ENCODE results near the gene ABCD4.

The ABCD4 gene

GRCh38 chr14:74267588-74267987, 35.1 kb downstream of the ABCD4 start:
- H3K9me3 ChIP-seq (ENCODE audit: insufficient read depth, low read length) = no peaks in the 10 kb centered on the region
- no peaks in the 10 kb centered on the region for H3K36me3 ChIP-seq (ENCODE audit: insufficient read depth, insufficient read length, low read length)
- no peak for TF ChIP-seq SUZ12 (IDR thresholded peaks at IDR 0.05; ENCODE audit: extremely low read depth, insufficient read depth, insufficient read length)
- no peak for TF ChIP-seq YY1 (IDR thresholded peaks at IDR 0.05; ENCODE audit: insufficient read depth, insufficient read length)
- TF ChIP-seq ZNF274 (IDR thresholded peaks at IDR 0.05; ENCODE audit: low read depth, low read length) = no peak
- no peak overlapping the region for H3K9ac ChIP-seq (ENCODE audit: insufficient read length, low read depth)
- H3K27me3 ChIP-seq (ENCODE audit: insufficient read depth, insufficient read length) = no peaks in the 10 kb centered on the region
- no peak overlapping the region for H3K4me3 ChIP-seq (ENCODE audit: insufficient read length, low read depth)
- H3K4me1 ChIP-seq (ENCODE audit: insufficient read depth, insufficient read length) = peaks cover 3% of the 10 kb centered on the region
- DNase-seq (ENCODE audit: low read depth, low spot score) = no peak

DNA sequence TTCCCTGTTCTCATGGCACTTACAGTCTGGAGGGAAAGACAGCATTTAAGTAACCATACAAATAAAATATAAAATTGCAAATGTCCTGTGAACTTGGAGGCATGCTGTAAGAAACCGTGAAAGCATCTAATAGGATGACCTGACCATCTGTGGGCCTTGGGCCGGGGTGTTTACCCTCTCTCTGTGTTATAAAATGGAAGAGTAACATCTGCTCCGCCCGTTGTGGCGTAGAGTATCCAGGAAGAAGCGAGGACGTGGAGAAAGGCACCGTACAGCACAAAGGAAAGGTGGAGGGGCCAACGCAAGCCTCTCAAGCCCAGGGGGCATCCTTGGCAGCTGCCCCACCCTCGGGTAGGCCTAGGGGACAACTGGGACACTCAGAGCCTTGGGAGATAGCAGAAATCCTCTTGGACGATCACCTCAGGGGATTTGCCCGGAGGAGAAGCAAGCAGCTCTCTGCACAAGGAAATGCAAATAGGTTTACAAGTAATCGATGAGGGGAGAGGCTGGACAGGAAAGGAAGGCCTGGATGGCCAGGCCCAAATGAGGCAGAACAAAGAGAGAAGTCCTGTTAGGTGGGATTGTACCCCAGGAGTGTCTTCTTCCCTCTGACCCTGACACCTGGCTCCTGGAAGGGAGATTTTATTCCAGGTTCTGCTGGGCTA, 37.3 kb downstream of the ABCD4 start:
- DNase-seq (ENCODE audit: low read depth, low spot score) = no peak
- TF ChIP-seq ZNF274 (IDR thresholded peaks at IDR 0.05; ENCODE audit: low read depth, low read length) = no peak
- no peak for TF ChIP-seq SUZ12 (IDR thresholded peaks at IDR 0.05; ENCODE audit: extremely low read depth, insufficient read depth, insufficient read length)
- no peak for TF ChIP-seq YY1 (IDR thresholded peaks at IDR 0.05; ENCODE audit: insufficient read depth, insufficient read length)
- no peaks in the 10 kb centered on the region for H3K27me3 ChIP-seq (ENCODE audit: insufficient read depth, insufficient read length)
- no peak overlapping the region for H3K4me3 ChIP-seq (ENCODE audit: insufficient read length, low read depth)
- no peak overlapping the region for H3K9ac ChIP-seq (ENCODE audit: insufficient read length, low read depth)
- H3K4me1 ChIP-seq (ENCODE audit: insufficient read depth, insufficient read length) = peaks cover 3% of the 10 kb centered on the region
- H3K9me3 ChIP-seq (ENCODE audit: insufficient read depth, low read length) = no peaks in the 10 kb centered on the region
- no peaks in the 10 kb centered on the region for H3K36me3 ChIP-seq (ENCODE audit: insufficient read depth, insufficient read length, low read length)

- Histone ChIP-seq H3K9ac (ENCODE audit: insufficient read length, low read depth) (no peak overlapping the region), H3K4me3 (ENCODE audit: insufficient read length, low read depth) (no peak overlapping the region), H3K4me1 (ENCODE audit: insufficient read depth, insufficient read length) (peaks cover 3% of the 10 kb centered on the region), H3K36me3 (ENCODE audit: insufficient read depth, insufficient read length, low read length) (no peaks in the 10 kb centered on the region), H3K27me3 (ENCODE audit: insufficient read depth, insufficient read length) (peaks cover 9% of the 10 kb centered on the region), H3K9me3 (ENCODE audit: insufficient read depth, low read length) (no peaks in the 10 kb centered on the region)
- no peak for TF ChIP-seq YY1 (IDR thresholded peaks at IDR 0.05; ENCODE audit: insufficient read depth, insufficient read length)
- no peak for TF ChIP-seq SUZ12 (IDR thresholded peaks at IDR 0.05; ENCODE audit: extremely low read depth, insufficient read depth, insufficient read length)
- TF ChIP-seq ZNF274 (IDR thresholded peaks at IDR 0.05; ENCODE audit: low read depth, low read length) = no peak
- DNase-seq (ENCODE audit: low read depth, low spot score) = no peak
Observed at GRCh38 chr14:74263921-74264320, 38.8 kb downstream of the ABCD4 start.

DNA sequence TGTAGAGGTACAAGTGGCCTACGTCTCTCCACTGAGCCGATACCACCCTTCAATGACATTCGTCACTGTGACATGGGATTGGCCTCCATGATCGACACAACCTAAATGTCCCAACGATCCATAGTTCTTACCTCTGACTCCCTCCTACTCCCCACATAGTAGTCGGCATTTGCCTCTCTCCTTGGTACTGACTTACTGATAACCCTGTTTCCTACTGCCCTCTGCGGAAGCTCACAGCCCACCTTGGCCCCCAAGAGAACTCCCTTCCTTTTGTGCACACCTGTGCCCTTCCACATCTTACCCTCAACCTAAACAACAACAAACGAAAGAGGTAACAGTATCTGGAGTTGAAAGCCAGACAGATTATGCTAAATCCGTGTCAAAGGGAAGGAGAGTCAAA, 39.6 kb downstream of the ABCD4 start:
- no peak overlapping the region for H3K4me3 ChIP-seq (ENCODE audit: insufficient read length, low read depth)
- no peak for DNase-seq (ENCODE audit: low read depth, low spot score)
- H3K9ac ChIP-seq (ENCODE audit: insufficient read length, low read depth) = no peak overlapping the region
- peaks cover 16% of the 10 kb centered on the region for H3K27me3 ChIP-seq (ENCODE audit: insufficient read depth, insufficient read length)
- H3K9me3 ChIP-seq (ENCODE audit: insufficient read depth, low read length) = no peaks in the 10 kb centered on the region
- H3K36me3 ChIP-seq (ENCODE audit: insufficient read depth, insufficient read length, low read length) = no peaks in the 10 kb centered on the region
- peaks cover 3% of the 10 kb centered on the region for H3K4me1 ChIP-seq (ENCODE audit: insufficient read depth, insufficient read length)
- TF ChIP-seq SUZ12 (IDR thresholded peaks at IDR 0.05; ENCODE audit: extremely low read depth, insufficient read depth, insufficient read length) (no peak), ZNF274 (IDR thresholded peaks at IDR 0.05; ENCODE audit: low read depth, low read length) (no peak), YY1 (IDR thresholded peaks at IDR 0.05; ENCODE audit: insufficient read depth, insufficient read length) (no peak)

GRCh38 chr14:74262076-74262475, 40.7 kb downstream of the ABCD4 start:
- H3K4me1 ChIP-seq (ENCODE audit: insufficient read depth, insufficient read length) = peaks cover 3% of the 10 kb centered on the region
- no peak for TF ChIP-seq ZNF274 (IDR thresholded peaks at IDR 0.05; ENCODE audit: low read depth, low read length)
- TF ChIP-seq SUZ12 (IDR thresholded peaks at IDR 0.05; ENCODE audit: extremely low read depth, insufficient read depth, insufficient read length) = no peak
- TF ChIP-seq YY1 (IDR thresholded peaks at IDR 0.05; ENCODE audit: insufficient read depth, insufficient read length) = no peak
- H3K9ac ChIP-seq (ENCODE audit: insufficient read length, low read depth) = no peak overlapping the region
- H3K36me3 ChIP-seq (ENCODE audit: insufficient read depth, insufficient read length, low read length) = no peaks in the 10 kb centered on the region
- no peak for DNase-seq (ENCODE audit: low read depth, low spot score)
- no peak overlapping the region for H3K4me3 ChIP-seq (ENCODE audit: insufficient read length, low read depth)
- H3K9me3 ChIP-seq (ENCODE audit: insufficient read depth, low read length) = no peaks in the 10 kb centered on the region
- peaks cover 24% of the 10 kb centered on the region for H3K27me3 ChIP-seq (ENCODE audit: insufficient read depth, insufficient read length)

GRCh38 chr14:74261288-74261687, 41.4 kb downstream of the ABCD4 start:
- DNase-seq (ENCODE audit: low read depth, low spot score) = no peak
- Histone ChIP-seq H3K36me3 (ENCODE audit: insufficient read depth, insufficient read length, low read length) (no peaks in the 10 kb centered on the region), H3K9me3 (ENCODE audit: insufficient read depth, low read length) (no peaks in the 10 kb centered on the region), H3K9ac (ENCODE audit: insufficient read length, low read depth) (no peak overlapping the region), H3K4me1 (ENCODE audit: insufficient read depth, insufficient read length) (peaks cover 3% of the 10 kb centered on the region), H3K4me3 (ENCODE audit: insufficient read length, low read depth) (no peak overlapping the region), H3K27me3 (ENCODE audit: insufficient read depth, insufficient read length) (peaks cover 26% of the 10 kb centered on the region)
- TF ChIP-seq ZNF274 (IDR thresholded peaks at IDR 0.05; ENCODE audit: low read depth, low read length) (no peak), YY1 (IDR thresholded peaks at IDR 0.05; ENCODE audit: insufficient read depth, insufficient read length) (no peak)

DNA sequence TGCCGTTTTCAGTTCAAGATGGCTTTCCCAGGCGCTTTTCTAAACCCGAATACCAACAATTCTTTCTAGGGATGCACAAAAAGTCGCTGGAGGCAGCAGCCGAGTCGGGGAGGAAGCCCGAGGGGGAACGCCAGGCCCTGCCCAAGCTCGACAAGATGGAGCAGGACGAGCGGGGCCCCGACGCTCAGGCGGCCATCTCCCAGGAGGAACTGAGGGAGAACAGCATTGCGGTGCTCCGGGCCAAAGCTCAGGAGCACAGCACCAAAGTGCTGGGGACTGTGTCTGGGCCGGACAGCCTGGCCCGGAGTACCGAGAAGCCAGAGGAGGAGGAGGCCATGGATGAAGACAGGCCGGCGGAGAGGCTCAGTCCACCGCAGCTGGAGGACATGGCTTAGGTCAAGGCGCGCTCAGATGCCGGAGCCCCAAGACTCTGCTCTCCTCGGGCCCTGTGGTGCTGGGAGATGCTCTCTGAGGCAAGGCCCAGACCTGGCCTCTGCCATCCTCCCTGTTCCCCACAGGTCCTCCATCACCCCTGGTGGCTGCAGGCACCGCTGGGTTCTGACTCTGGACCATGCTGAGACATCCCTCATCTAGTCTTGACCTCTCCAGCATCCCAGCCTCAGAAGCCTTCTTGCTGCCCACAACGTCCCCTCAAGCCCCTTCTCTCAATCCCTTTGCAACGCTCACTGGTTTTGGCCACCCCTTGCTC, 42.1 kb downstream of the ABCD4 start:
- TF ChIP-seq SUZ12 (IDR thresholded peaks at IDR 0.05; ENCODE audit: extremely low read depth, insufficient read depth, insufficient read length) (no peak), YY1 (IDR thresholded peaks at IDR 0.05; ENCODE audit: insufficient read depth, insufficient read length) (no peak), ZNF274 (IDR thresholded peaks at IDR 0.05; ENCODE audit: low read depth, low read length) (no peak)
- no peaks in the 10 kb centered on the region for H3K9me3 ChIP-seq (ENCODE audit: insufficient read depth, low read length)

More for the DNA sequence above, 42.1 kb downstream of the ABCD4 start:
- Histone ChIP-seq H3K9ac (ENCODE audit: insufficient read length, low read depth) (no peak overlapping the region), H3K36me3 (ENCODE audit: insufficient read depth, insufficient read length, low read length) (no peaks in the 10 kb centered on the region), H3K4me3 (ENCODE audit: insufficient read length, low read depth) (no peak overlapping the region), H3K4me1 (ENCODE audit: insufficient read depth, insufficient read length) (peaks cover under 1% of the 10 kb centered on the region), H3K27me3 (ENCODE audit: insufficient read depth, insufficient read length) (peaks cover 26% of the 10 kb centered on the region)
- DNase-seq (ENCODE audit: low read depth, low spot score) = no peak

All from NT2/D1 (cell line).